Neural cell (in vitro differentiated cells): ENCODE measurements around the gene TADA2A. TPM values are rescaled to one million over a fixed set of nuclear protein-coding genes. Genes with fewer than 3 reads are reported as not detected.

Experiments used
- H2AFZ ChIP-seq: fragments of 200-600, 300-800 bp; sonication (generic), shearing (Covaris generic); 2 replicates; pipeline ENCODE4 v1.6.0; 2014; ENCODE audit warnings: low read depth, mild to moderate bottlenecking, antibody characterized with exemption, low read length, moderate library complexity
- H3F3A ChIP-seq: fragments of 200-600 bp; shearing (Covaris generic); 2 replicates; pipeline ENCODE4 v1.6.1; 2016; ENCODE audit warnings: mild to moderate bottlenecking, moderate library complexity, mixed read lengths, antibody characterized with exemption, low read length; ENCODE audit not compliant: insufficient read depth, poor library complexity, severe bottlenecking
- H3K27ac ChIP-seq: fragments of 200-600, 300-800 bp; sonication (generic), shearing (Covaris generic); 2 replicates; pipeline ENCODE4 v1.5.1; 2014; ENCODE audit warnings: mild to moderate bottlenecking, low read length, moderate library complexity
- H3K27me3 ChIP-seq: fragments of 300-800, 200-600 bp; sonication (generic), shearing (Covaris generic); 2 replicates; pipeline ENCODE4 v1.6.0; 2014; ENCODE audit warnings: mild to moderate bottlenecking, low read depth, low read length, moderate library complexity; ENCODE audit not compliant: insufficient read depth
- H3K36me3 ChIP-seq: fragments of 300-800, 200-600 bp; sonication (generic), shearing (Covaris generic); 2 replicates; pipeline ENCODE4 v1.5.1; 2014; ENCODE audit warnings: mild to moderate bottlenecking, antibody characterized with exemption, low read length, moderate library complexity; ENCODE audit not compliant: insufficient read depth
- H3K4me2 ChIP-seq: fragments of 300-800, 200-600 bp; sonication (generic), shearing (Covaris generic); 2 replicates; pipeline ENCODE4 v1.6.0; 2014; ENCODE audit warnings: mild to moderate bottlenecking, low read length
- H3K4me3 ChIP-seq: fragments of 300-800, 200-600 bp; sonication (generic), shearing (Covaris generic); 2 replicates; pipeline ENCODE4 v1.5.1; 2014; ENCODE audit warnings: mild to moderate bottlenecking, low read length, moderate library complexity
- H3K79me2 ChIP-seq: fragments of 200-600 bp; shearing (Covaris generic); replicated peaks from 2 replicates; pipeline ENCODE4 v1.6.0; 2014; ENCODE audit warnings: mild to moderate bottlenecking, low read length, moderate library complexity; ENCODE audit not compliant: insufficient read depth
- H3K9ac ChIP-seq: fragments of 300-800, 200-600 bp; sonication (generic), shearing (Covaris generic); 2 replicates; pipeline ENCODE4 v1.6.1; 2016; ENCODE audit warnings: mild to moderate bottlenecking, low read length, mixed read lengths
- H3K9me2 ChIP-seq: fragments of 200-600 bp; shearing (Covaris generic); 2 replicates; pipeline ENCODE4 v1.6.1; 2016; ENCODE audit warnings: mild to moderate bottlenecking, low read length, mixed read lengths; ENCODE audit not compliant: insufficient read depth
- H3K9me3 ChIP-seq: fragments of 200-600, 300-800 bp; sonication (generic), shearing (Covaris generic); 2 replicates; pipeline ENCODE4 v1.6.1; 2016; ENCODE audit warnings: mild to moderate bottlenecking, mixed run types, low read length, moderate library complexity, mixed read lengths
- H4K20me1 ChIP-seq: fragments of 200-600 bp; shearing (Covaris generic); 2 replicates; pipeline ENCODE4 v1.6.1; 2016; ENCODE audit warnings: mild to moderate bottlenecking, mixed run types; ENCODE audit not compliant: insufficient read depth
- EP300 ChIP-seq: fragments of 450-650 bp; conservative IDR thresholded peaks from 2 replicates; pipeline ENCODE4 v1.6.1; 2014; ENCODE audit warnings: antibody characterized with exemption, mild to moderate bottlenecking, moderate library complexity; ENCODE audit not compliant: poor library complexity, severe bottlenecking
- EZH2 ChIP-seq: fragments of 200-600, 300-800 bp; shearing (Covaris generic), sonication (generic); IDR thresholded peaks from 2 replicates; pipeline ENCODE4 v1.6.1; 2014; ENCODE audit warnings: antibody characterized with exemption, low read length, borderline replicate concordance, mild to moderate bottlenecking; ENCODE audit not compliant: insufficient read depth, poor library complexity, severe bottlenecking
- MXI1 ChIP-seq: fragments of 450-650 bp; conservative IDR thresholded peaks from 2 replicates; pipeline ENCODE4 v1.6.1; 2014; ENCODE audit warnings: antibody characterized with exemption, mild to moderate bottlenecking; ENCODE audit not compliant: poor library complexity, severe bottlenecking
- POLR2AphosphoS5 ChIP-seq: IDR thresholded peaks from 2 replicates; pipeline ENCODE4 v1.6.1; 2012
- RAD21 ChIP-seq: fragments of 450-650 bp; conservative IDR thresholded peaks from 2 replicates; pipeline ENCODE4 v1.6.1; 2014; ENCODE audit warnings: antibody characterized with exemption, mild to moderate bottlenecking, moderate library complexity
- SMC3 ChIP-seq: fragments of 450-650 bp; conservative IDR thresholded peaks from 2 replicates; pipeline ENCODE4 v1.6.1; 2014; ENCODE audit warnings: antibody characterized with exemption, mild to moderate bottlenecking, moderate library complexity; ENCODE audit not compliant: poor library complexity
- TAF1 ChIP-seq: IDR thresholded peaks from 2 replicates; pipeline ENCODE4 v1.6.1; 2012; ENCODE audit warnings: low read depth
- polyA plus RNA-seq: library from polyadenylated mRNA; depleted of rRNA; stranded (reverse); fragments of >200 nt; gene quantifications from 2 replicates; pipeline ENCODE4 v1.2.3, GENCODE V29; 2014
- TF ChIP-seq, protein P1 (sequence below): IDR thresholded peaks from 2 replicates; pipeline ENCODE4 v1.6.1; 2012; ENCODE audit warnings: borderline replicate concordance
- TF ChIP-seq, protein P2 (sequence below): fragments of 450-650 bp; IDR thresholded peaks from 2 replicates; pipeline ENCODE4 v1.5.1; 2014; ENCODE audit warnings: antibody characterized with exemption, mild to moderate bottlenecking, moderate library complexity; ENCODE audit not compliant: poor library complexity, severe bottlenecking

Gene TADA2A
- polyA plus RNA-seq, 1 donor from 2014 or later = 23.5 TPM

DNA sequence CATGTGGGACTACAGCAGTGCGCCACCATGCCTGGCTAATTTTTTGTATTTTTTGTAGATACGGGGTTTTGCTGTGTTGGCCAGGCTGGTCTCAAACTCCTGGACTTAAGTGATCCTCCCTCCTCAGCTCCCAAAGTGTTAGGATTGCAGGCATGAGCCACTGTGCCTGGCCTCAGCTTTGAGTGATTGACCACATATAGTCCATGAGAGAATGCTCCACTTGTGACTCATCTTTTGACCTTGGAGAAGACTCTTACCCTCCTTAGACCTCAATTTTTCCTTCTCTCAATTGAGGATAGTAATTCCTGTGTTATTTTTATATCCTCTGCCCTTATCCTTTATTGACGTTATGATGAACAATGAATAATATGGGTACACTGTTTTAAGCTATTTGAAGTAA lies 52.1 kb downstream of the TADA2A start:
- Histone ChIP-seq H3K9me3 (no peaks in the 10 kb centered on the region), H3K27me3 (no peaks in the 10 kb centered on the region), H3K79me2 (no peaks in the 10 kb centered on the region), H2AFZ (no peak overlapping the region), H3K4me3 (no peak overlapping the region), H4K20me1 (no peaks in the 10 kb centered on the region), H3K36me3 (peaks cover 4% of the 10 kb centered on the region), H3K27ac (no peak overlapping the region), H3K9me2 (no peaks in the 10 kb centered on the region), H3K9ac (no peak overlapping the region), H3F3A (no peaks in the 10 kb centered on the region), H3K4me2 (no peak overlapping the region)
- TF ChIP-seq, protein P1, sequence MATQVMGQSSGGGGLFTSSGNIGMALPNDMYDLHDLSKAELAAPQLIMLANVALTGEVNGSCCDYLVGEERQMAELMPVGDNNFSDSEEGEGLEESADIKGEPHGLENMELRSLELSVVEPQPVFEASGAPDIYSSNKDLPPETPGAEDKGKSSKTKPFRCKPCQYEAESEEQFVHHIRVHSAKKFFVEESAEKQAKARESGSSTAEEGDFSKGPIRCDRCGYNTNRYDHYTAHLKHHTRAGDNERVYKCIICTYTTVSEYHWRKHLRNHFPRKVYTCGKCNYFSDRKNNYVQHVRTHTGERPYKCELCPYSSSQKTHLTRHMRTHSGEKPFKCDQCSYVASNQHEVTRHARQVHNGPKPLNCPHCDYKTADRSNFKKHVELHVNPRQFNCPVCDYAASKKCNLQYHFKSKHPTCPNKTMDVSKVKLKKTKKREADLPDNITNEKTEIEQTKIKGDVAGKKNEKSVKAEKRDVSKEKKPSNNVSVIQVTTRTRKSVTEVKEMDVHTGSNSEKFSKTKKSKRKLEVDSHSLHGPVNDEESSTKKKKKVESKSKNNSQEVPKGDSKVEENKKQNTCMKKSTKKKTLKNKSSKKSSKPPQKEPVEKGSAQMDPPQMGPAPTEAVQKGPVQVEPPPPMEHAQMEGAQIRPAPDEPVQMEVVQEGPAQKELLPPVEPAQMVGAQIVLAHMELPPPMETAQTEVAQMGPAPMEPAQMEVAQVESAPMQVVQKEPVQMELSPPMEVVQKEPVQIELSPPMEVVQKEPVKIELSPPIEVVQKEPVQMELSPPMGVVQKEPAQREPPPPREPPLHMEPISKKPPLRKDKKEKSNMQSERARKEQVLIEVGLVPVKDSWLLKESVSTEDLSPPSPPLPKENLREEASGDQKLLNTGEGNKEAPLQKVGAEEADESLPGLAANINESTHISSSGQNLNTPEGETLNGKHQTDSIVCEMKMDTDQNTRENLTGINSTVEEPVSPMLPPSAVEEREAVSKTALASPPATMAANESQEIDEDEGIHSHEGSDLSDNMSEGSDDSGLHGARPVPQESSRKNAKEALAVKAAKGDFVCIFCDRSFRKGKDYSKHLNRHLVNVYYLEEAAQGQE = no peak
- TF ChIP-seq, protein P2, sequence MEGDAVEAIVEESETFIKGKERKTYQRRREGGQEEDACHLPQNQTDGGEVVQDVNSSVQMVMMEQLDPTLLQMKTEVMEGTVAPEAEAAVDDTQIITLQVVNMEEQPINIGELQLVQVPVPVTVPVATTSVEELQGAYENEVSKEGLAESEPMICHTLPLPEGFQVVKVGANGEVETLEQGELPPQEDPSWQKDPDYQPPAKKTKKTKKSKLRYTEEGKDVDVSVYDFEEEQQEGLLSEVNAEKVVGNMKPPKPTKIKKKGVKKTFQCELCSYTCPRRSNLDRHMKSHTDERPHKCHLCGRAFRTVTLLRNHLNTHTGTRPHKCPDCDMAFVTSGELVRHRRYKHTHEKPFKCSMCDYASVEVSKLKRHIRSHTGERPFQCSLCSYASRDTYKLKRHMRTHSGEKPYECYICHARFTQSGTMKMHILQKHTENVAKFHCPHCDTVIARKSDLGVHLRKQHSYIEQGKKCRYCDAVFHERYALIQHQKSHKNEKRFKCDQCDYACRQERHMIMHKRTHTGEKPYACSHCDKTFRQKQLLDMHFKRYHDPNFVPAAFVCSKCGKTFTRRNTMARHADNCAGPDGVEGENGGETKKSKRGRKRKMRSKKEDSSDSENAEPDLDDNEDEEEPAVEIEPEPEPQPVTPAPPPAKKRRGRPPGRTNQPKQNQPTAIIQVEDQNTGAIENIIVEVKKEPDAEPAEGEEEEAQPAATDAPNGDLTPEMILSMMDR = no peak
- TF ChIP-seq RAD21 (no peak), MXI1 (no peak)

DNA sequence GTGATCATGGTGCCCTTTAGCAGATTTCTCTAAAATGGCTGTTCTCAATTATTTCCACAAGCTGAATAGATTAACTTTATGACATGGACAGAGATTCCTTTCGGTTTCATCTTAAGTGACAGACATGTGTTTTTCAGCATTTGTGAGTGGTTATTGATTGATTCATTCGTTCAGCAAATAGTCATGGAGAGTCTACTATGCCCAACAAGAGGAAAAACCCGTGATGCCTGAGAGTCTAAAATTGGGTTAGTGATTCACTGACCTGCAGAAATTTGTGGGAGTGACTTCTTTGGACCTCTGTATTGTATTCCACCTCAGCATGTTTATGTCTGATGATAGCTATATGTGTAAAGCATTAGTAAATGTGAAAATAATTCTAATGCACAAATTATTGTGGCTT lies 55.0 kb downstream of the TADA2A start:
- Histone ChIP-seq H3K36me3 (peaks cover 4% of the 10 kb centered on the region), H3F3A (no peaks in the 10 kb centered on the region), H3K27ac (no peak overlapping the region), H2AFZ (no peak overlapping the region), H3K9ac (no peak overlapping the region), H3K9me2 (no peaks in the 10 kb centered on the region), H3K4me3 (no peak overlapping the region), H3K27me3 (no peaks in the 10 kb centered on the region), H3K4me2 (no peak overlapping the region), H4K20me1 (no peaks in the 10 kb centered on the region), H3K79me2 (no peaks in the 10 kb centered on the region), H3K9me3 (no peaks in the 10 kb centered on the region)
- no peak for TF ChIP-seq TAF1
- TF ChIP-seq RAD21 = no peak
- no peak for TF ChIP-seq SMC3
- TF ChIP-seq POLR2AphosphoS5 = no peak
- no peak for TF ChIP-seq MXI1
- no peak for TF ChIP-seq EZH2
- TF ChIP-seq, protein P2 = no peak
- TF ChIP-seq, protein P1 = no peak
- no peak for TF ChIP-seq EP300
